Fibroblast of villous mesenchyme (primary cell): ENCODE data around the gene ICAM1. TPM values are rescaled to one million over a fixed set of nuclear protein-coding genes. Genes with fewer than 3 reads are reported as not detected.

ENCODE experiments used
- DNase-seq: peaks from one replicate; pipeline ENCODE4 v3.0.0-alpha.2; 2010; ENCODE audit warnings: low read depth
- H3K4me3 ChIP-seq: 2 replicates; pipeline ENCODE4 v1.5.1; 2011; ENCODE audit warnings: low read depth, mild to moderate bottlenecking, low read length
- CTCF ChIP-seq: IDR thresholded peaks from 2 replicates; pipeline ENCODE4 v1.5.1; 2012; ENCODE audit warnings: low read depth, mild to moderate bottlenecking, low read length; ENCODE audit not compliant: insufficient read depth
- total RNA-seq: library from RNA; depleted of rRNA; stranded (reverse); fragments of >200 nt; gene quantifications from 2 replicates; pipeline ENCODE4 v1.2.3, GENCODE V29; 2012

ICAM1 gene
- total RNA-seq, 1 donor = 244 TPM

- DNase-seq = no peak
- TF ChIP-seq CTCF = no peak
- H3K4me3 ChIP-seq = no peak overlapping the region
Measured at GRCh38 chr19:10245189-10245939, 25.6 kb upstream of the ICAM1 start.

GRCh38 chr19:10246511-10246910 lies 24.4 kb upstream of the ICAM1 start:
- no peak for TF ChIP-seq CTCF
- DNase-seq = no peak
- H3K4me3 ChIP-seq = no peak overlapping the region

GRCh38 chr19:10251792-10252694 lies 18.9 kb upstream of the ICAM1 start, which contains the start of gene MRPL4:
Gene MRPL4, plus strand, starts transcription at chr19:10252214. Its CDS starts 40 bp downstream, at chr19:10252254.
- TF ChIP-seq CTCF = no peak
- DNase-seq = peak; percentile 99
- peak within 1 kb of the TSS; percentile 99 for H3K4me3 ChIP-seq

- H3K4me3 ChIP-seq = peak overlapping the region; percentile 99
- no peak for TF ChIP-seq CTCF
- DNase-seq = no peak
Measured at GRCh38 chr19:10252707-10253106, 18.2 kb upstream of the ICAM1 start.

- no peak overlapping the region for H3K4me3 ChIP-seq
- DNase-seq = no peak
- no peak for TF ChIP-seq CTCF
Measured at GRCh38 chr19:10254244-10254643, 16.7 kb upstream of the ICAM1 start.

- H3K4me3 ChIP-seq = no peak overlapping the region
- no peak for TF ChIP-seq CTCF
- no peak for DNase-seq
Measured at GRCh38 chr19:10255358-10255757, 15.6 kb upstream of the ICAM1 start.
